GM21515 (cell line): ENCODE data around the gene SLC39A3.

Experiments used
- ATAC-seq: cut with Tn5 transposase; IDR thresholded peaks from one replicate; pipeline ENCODE4 v1.9.1; 2021; ENCODE audit not compliant: unreplicated experiment

SLC39A3 gene

GRCh38 chr19:2706251-2706650 is 33.6 kb downstream of the SLC39A3 start:
- no peak for ATAC-seq

GRCh38 chr19:2703691-2704216 is 36.1 kb downstream of the SLC39A3 start:
- ATAC-seq = no peak

- no peak for ATAC-seq
These were observed 36.8 kb downstream of the SLC39A3 start for GRCh38 chr19:2703077-2703437.

- peak; percentile 61 for ATAC-seq
These were observed 37.4 kb downstream of the SLC39A3 start, which contains the start of gene GNG7 for GRCh38 chr19:2702170-2703076. TSS of gene GNG7 (minus strand) at chr19:2702694. CDS start at chr19:2520688, 182,006 bp downstream.

GRCh38 chr19:2701361-2702169 is 38.3 kb downstream of the SLC39A3 start:
- no peak for ATAC-seq

- no peak for ATAC-seq
These were observed 39.0 kb downstream of the SLC39A3 start for GRCh38 chr19:2700660-2701360.

- no peak for ATAC-seq
These were observed 40.2 kb downstream of the SLC39A3 start for GRCh38 chr19:2699413-2700140.

- ATAC-seq = no peak
These were observed 45.6 kb downstream of the SLC39A3 start for GRCh38 chr19:2694196-2694595.

GRCh38 chr19:2693492-2694160 is 46.2 kb downstream of the SLC39A3 start:
- no peak for ATAC-seq

- no peak for ATAC-seq
These were observed 47.9 kb downstream of the SLC39A3 start for GRCh38 chr19:2691951-2692350.

- no peak for ATAC-seq
These were observed 49.0 kb downstream of the SLC39A3 start for GRCh38 chr19:2690856-2691255.

- ATAC-seq = no peak
These were observed 53.5 kb downstream of the SLC39A3 start for GRCh38 chr19:2686360-2686759.

GRCh38 chr19:2685204-2685704 is 54.6 kb downstream of the SLC39A3 start:
- ATAC-seq = no peak

GRCh38 chr19:2683430-2684003 is 56.3 kb downstream of the SLC39A3 start:
- no peak for ATAC-seq
